T-helper 1 cell treated with Interleukin-12 subunit alpha and Interleukin-12 subunit beta and Interleukin-4 antibody, amounts not matched to agents 30 ng/mL and 1 ng/mL, for 36 hours (primary cell): Measurements from ENCODE around the gene S1PR2. TPM values are rescaled to one million over a fixed set of nuclear protein-coding genes. Genes with fewer than 3 reads are reported as not detected.
"Not testable (repeated sequence)": the region's sequence is repeated elsewhere in the genome, so short reads cannot be mapped to it uniquely, and the experiment has no call there.

Experiments
- intact Hi-C: fragments of 100-400 bp; cut with micrococcal nuclease; formaldehyde crosslinking; loops from one replicate; pipeline ENCODE4 v1.15.1; 2024
- total RNA-seq: library from RNA; stranded (reverse); gene quantifications from 2 replicates; pipeline ENCODE4 v1.2.3, GENCODE V29; 2022

The S1PR2 gene
- total RNA-seq, 1 donor from 2014 or later = 8.3 TPM

GRCh38 chr19:10255358-10255757 lies 24.2 kb upstream of the S1PR2 start:
- intact Hi-C loops = no loop called here

GRCh38 chr19:10254244-10254643 lies 23.1 kb upstream of the S1PR2 start:
- intact Hi-C loops = loop anchor here (5.0 kb wide), 2 partner anchors 82 to 443 kb away; no protein-coding TSS in a partner anchor

- intact Hi-C loops = loop anchor here (5.0 kb wide), 2 partner anchors 80 to 445 kb away; no protein-coding TSS in a partner anchor
These were observed 21.6 kb upstream of the S1PR2 start for GRCh38 chr19:10252707-10253106.

GRCh38 chr19:10251792-10252694 lies 20.9 kb upstream of the S1PR2 start, which contains the start of gene MRPL4:
Gene MRPL4 (plus strand): TSS chr19:10252214. CDS start chr19:10252254, 40 bp downstream.
- intact Hi-C loops = loop anchor here (1.0 to 5.0 kb wide), 7 partner anchors 7 to 445 kb away; partner anchors contain the start of gene RAVER1

GRCh38 chr19:10246511-10246910 lies 15.4 kb upstream of the S1PR2 start:
- intact Hi-C loops = no loop called here

GRCh38 chr19:10245189-10245939 lies 14.2 kb upstream of the S1PR2 start:
- intact Hi-C loops = no loop called here

GRCh38 chr19:10243606-10244005 lies 12.5 kb upstream of the S1PR2 start:
- intact Hi-C loops = no loop called here

GRCh38 chr19:10241826-10242449 lies 10.8 kb upstream of the S1PR2 start:
- intact Hi-C loops = not testable (repeated sequence)

GRCh38 chr19:10238172-10238783 lies 7.1 kb upstream of the S1PR2 start:
- intact Hi-C loops = no loop called here

- intact Hi-C loops = no loop called here
These were observed 6.6 kb upstream of the S1PR2 start for GRCh38 chr19:10237702-10238101.

GRCh38 chr19:10235409-10235808 lies 4.3 kb upstream of the S1PR2 start:
- intact Hi-C loops = not testable (repeated sequence)

- intact Hi-C loops = no loop called here
These were observed 3.9 kb upstream of the S1PR2 start for GRCh38 chr19:10235003-10235402.

GRCh38 chr19:10233946-10234345 lies 2.8 kb upstream of the S1PR2 start:
- intact Hi-C loops = no loop called here

- intact Hi-C loops = loop anchor here (1.0 to 2.0 kb wide), 2 partner anchors 37 to 300 kb away; partner anchors contain the start of gene DNMT1
These were observed 589 bp upstream of the S1PR2 start for GRCh38 chr19:10231612-10232228.

- intact Hi-C loops = loop anchor here (2.0 kb wide), 1 partner anchor 36 kb away; the partner anchor contains the start of gene DNMT1
These were observed 814 bp downstream of the S1PR2 start for GRCh38 chr19:10230173-10230860.

GRCh38 chr19:10228920-10229319 lies 2.2 kb downstream of the S1PR2 start:
- intact Hi-C loops = loop anchor here (1.0 kb wide), 1 partner anchor 21 kb away; no protein-coding TSS in a partner anchor

GRCh38 chr19:10228393-10228792 lies 2.7 kb downstream of the S1PR2 start:
- intact Hi-C loops = no loop called here

GRCh38 chr19:10227026-10227971 lies 3.8 kb downstream of the S1PR2 start:
- intact Hi-C loops = no loop called here
